ENCODE measurements around the gene INSR.
"Not testable (repeated sequence)": the region's sequence is repeated elsewhere in the genome, so short reads cannot be mapped to it uniquely, and the experiment has no call there.

The INSR gene

GRCh38 chr19:7258041-7258839, 36.0 kb downstream of the INSR start:
- no peak for DNase-seq (ENCODE audit: low read depth in 2 of 2)

GRCh38 chr19:7257148-7258040, 36.8 kb downstream of the INSR start:
- DNase-seq (ENCODE audit: low read depth in 2 of 2) = no peak

DNA sequence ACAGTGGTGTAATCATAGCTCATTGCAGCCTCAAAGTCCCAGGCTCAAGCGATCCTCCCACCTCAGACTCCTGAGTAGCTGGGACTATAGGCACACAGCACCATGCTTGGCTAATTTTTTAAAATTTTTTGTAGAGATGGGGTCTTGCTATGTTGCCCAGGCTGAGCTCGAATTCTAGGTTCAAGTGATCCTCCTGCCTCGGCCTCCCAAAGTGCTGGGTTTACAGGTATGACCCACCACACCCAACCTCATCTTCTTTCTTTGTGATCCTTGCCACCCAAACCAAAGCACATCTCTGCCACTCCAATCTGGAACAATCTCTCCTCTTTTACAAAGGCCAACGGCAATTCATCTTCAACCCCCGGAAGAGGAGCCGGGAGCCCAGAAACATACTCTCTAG, 38.6 kb downstream of the INSR start:
- no peak for DNase-seq (ENCODE audit: low read depth in 2 of 2)

DNA sequence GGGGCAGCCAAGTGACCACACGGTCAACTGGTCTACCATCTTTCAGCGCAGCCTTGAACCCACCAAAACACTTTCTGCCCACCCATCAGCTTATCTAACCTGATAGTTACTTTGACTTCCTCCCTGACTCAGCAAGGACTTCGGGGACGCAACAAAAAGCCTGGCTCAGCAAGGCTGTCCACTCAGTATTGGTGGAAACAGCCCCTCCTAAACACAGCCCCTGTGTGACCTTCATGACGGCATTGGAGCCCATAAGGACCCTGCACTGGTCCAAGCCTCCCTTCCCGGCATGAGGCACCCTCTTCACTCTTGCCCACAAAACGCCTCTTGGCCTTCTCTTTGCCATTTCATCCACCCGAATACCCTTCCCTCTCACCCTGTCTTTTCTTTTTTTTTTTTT, 39.1 kb downstream of the INSR start:
- DNase-seq (ENCODE audit: low read depth in 2 of 2) = no peak

- no peak for DNase-seq (ENCODE audit: low read depth in 2 of 2)
Observed at GRCh38 chr19:7254590-7254989, 39.6 kb downstream of the INSR start.

DNA sequence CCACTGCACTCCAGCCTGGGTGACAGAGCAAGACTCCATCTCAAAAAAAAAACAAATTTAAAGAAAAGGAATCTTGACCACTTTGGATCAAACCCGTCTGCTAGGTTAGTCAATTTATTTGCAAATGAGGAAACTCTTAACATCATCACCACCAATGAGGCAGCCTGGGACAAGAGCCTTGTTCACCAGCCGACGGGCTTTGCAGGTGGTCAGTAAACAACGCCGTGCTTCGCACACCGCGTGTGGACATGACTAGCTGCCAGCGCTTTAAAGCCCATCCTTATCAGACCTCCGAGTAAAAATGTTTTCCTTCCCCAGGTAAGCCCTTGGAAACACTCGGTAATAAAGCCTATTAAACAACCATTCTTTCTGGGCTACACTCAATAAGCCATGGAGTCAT, 41.9 kb downstream of the INSR start:
- no peak for DNase-seq (ENCODE audit: low read depth in 2 of 2)

DNA sequence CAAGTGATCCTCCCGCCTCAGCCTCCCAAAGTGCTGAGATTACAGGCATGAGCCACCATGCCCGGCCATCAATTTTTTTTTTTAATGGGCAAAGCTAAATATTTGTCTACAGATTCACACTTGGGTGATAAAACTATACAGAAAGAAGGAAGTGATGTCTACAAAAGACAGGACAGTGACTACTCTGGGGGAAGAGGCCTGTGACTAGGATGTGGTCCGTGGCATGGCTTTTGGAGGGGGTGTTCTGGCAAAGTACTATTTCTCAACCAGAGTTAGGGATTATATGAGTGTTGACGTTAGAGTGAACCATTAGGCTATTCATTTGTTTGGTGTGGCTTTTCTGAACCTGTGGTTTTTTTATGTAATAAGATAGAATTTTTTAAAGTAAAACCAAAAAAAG, 42.7 kb downstream of the INSR start:
- no peak for DNase-seq (ENCODE audit: low read depth in 2 of 2)

DNA sequence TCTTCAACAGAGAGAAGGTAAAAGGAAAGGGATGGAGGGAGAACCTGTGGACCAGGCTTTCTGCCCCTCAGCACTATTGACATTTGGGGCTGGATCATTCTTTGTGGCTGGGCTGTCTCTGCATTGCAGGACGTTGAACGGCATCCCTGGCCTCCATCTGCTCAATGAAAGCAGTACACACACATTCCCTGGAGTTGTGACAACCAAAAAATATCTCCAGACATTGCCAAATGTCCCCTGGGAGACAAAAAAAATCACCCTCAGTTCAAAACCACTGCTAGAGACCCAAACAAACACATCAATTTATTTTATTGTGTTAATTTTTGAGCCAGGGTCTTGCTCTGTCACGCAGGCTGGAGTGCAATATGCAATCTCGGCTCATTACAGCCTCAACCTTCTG, 43.3 kb downstream of the INSR start:
- DNase-seq (ENCODE audit: low read depth in 2 of 2) = no peak

- DNase-seq (ENCODE audit: low read depth in 2 of 2) = no peak
Observed at GRCh38 chr19:7250057-7250596, 44.1 kb downstream of the INSR start.

DNA sequence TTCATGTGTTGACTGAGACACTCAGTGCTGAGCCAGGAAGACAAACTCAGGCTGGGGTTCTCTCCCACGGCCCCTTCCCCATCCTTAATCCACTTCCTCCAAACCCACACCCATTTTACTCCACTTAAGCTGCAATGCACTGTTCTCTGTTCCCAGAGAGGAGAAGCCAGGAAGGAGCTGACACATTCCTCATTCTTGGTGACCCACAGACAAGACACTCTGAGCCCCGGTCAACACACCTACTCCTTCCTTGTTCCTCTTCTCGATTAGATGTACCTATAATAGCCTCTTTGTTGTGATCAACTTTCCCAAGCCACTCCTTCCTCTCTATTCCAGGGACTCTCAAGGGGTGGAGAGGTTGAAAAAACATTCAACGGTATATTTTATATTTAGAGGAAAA, 47.1 kb downstream of the INSR start:
- no peak for DNase-seq (ENCODE audit: low read depth in 2 of 2)

DNA sequence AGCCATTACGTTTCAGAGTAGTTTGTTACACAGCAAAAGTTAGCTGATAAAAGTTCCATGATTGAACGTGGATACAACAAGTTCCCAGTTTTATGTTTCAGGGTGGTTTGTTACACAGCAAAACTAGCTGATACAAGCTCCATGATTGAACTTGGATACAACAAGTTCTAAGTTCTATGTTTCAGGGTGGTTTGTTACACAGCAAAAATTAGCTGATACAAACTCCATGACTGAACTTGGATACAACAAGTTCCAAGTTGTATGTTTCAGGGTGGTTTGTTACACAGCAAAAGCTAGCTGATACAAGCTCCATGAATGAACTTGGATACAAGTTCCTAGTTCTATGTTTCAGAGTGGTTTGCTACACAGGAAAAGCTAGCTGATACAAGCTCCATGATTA, 47.6 kb downstream of the INSR start:
- DNase-seq (ENCODE audit: low read depth in 2 of 2) = no peak

- no peak for DNase-seq (ENCODE audit: low read depth in 2 of 2)
Observed at GRCh38 chr19:7242601-7243258, 51.5 kb downstream of the INSR start.

DNA sequence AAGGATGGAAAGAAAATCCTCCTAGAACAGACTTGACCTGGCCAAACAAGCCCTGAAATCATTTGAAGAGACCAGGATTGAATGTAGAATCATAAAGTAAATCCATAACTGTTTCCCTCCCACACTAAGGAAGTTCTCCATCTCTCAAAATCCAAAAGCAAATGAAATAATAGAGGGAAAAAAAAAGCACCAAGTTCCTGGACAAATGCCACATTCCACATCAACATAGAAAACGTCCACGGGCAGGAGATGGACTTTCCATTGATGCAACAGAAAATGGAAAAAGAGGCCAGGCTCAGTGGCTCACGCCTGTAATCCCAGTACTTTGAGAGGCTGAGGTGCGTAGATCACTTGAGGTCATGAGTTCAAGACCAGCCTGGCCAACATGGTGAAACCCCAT, 56.2 kb downstream of the INSR start:
- no peak for DNase-seq (ENCODE audit: low read depth in 2 of 2)

DNA sequence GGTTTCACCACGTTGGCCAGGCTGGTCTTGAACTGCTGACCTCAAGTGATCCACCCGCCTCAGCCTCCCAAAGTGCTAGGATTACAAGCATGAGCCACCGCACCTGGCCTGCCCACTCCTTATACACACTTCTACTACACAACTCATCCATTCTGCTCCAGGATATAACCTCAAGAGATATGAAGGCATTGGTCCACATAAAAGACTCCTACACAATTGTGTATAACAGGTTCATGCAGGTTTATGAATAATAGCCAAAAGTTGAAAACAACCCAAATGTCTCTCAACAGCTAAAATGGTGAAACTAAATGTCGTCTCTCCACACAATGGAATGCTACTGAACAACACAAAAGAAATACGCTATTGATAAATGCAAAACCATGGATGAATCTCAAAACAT, 58.1 kb downstream of the INSR start:
- DNase-seq (ENCODE audit: low read depth in 2 of 2) = no peak

GRCh38 chr19:7230826-7231225, 63.4 kb downstream of the INSR start:
- DNase-seq (ENCODE audit: low read depth in 2 of 2) = no peak

GRCh38 chr19:7229735-7230134, 64.5 kb downstream of the INSR start:
- no peak for DNase-seq (ENCODE audit: low read depth in 2 of 2)

DNA sequence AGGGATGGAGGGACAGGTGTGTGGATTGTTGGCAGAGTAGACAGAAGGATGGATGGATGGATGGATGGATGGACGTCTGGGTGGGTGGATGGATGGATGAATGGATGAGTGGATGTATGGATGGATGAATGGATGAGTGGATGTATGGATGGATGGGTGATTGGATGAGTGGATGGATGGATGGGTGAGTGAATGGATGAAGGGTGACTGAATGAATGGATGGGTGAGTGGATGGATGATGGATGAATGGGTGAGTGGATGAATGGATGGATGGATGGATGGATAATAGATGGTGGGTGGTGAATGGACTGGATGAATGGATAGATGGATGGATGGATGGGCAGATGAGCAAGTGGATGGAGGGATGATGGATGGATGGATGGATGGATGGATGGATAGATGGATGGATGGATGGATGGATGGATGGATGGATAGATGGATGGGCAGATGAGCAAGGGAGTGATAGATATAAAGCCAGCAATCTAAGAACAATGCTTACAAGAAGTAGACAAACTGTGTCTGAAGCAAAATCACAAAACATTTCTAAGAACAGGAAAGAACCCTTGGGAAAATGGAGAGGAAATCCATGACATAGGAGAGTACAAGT, 65.2 kb downstream of the INSR start:
- DNase-seq (ENCODE audit: low read depth in 2 of 2) = no peak

- DNase-seq (ENCODE audit: low read depth in 2 of 2) = no peak
Observed at GRCh38 chr19:7227735-7228134, 66.5 kb downstream of the INSR start.

- not testable (repeated sequence) for DNase-seq (ENCODE audit: low read depth in 2 of 2)
Observed at GRCh38 chr19:7227149-7227548, 67.1 kb downstream of the INSR start.

DNA sequence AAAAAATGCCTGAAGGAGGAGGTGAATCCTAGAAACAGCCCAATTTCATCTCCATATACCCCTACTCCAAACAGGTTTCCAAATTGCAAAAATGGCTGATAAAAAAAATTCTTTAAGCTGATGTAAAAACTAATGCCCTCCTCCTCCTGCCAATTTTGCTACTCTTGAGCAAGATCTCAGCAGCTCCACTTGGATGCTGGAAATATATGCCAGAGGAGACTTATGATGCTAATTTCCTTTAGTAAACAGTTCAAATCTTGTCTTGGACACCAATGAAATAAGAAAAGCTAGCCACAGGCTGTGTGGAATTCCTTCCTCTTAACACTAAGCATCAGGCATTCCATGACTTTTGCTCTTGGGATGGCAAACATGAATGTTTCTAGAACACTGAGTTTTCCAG, 67.5 kb downstream of the INSR start:
- DNase-seq (ENCODE audit: low read depth in 2 of 2) = no peak

GRCh38 chr19:7225741-7226140, 68.5 kb downstream of the INSR start:
- DNase-seq (ENCODE audit: low read depth in 2 of 2) = no peak

DNA sequence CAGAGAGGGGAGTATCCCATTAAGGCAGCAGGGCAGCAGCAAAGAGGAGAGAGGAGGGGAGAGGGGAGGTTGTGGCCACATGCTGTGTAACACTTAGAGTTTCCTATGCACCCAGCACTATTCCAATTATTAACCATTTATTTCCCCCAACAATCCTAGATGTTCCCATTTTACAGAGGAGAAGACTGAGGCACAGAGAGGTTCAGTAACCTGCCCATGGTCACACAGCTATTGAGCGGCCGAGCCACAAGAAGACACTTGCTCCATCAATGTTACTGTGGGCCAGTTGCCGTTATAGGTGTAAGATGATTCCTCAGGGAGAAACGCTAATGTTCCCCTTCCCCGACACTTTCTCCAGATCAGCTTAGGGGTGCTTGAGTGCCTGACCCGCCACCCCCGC, 69.2 kb downstream of the INSR start:
- no peak for DNase-seq (ENCODE audit: low read depth in 2 of 2)
